Glutamatergic neuron (in vitro differentiated cells): Measurements from ENCODE around the gene SIRT7. TPM values are rescaled to one million over a fixed set of nuclear protein-coding genes. Genes with fewer than 3 reads are reported as not detected.
A peak's percentile ranks its signal among the peaks of the same experiment; 100 is the strongest.

ENCODE experiments used
- DNase-seq: peaks from one replicate; pipeline ENCODE4 v3.0.0; 2022
- H3K27ac Mint-ChIP-seq: one replicate; pipeline ENCODE4 v1.8.0; 2020; ENCODE audit warnings: mild to moderate bottlenecking, mixed read lengths, inconsistent platforms; ENCODE audit not compliant: unreplicated experiment
- H3K27me3 Mint-ChIP-seq: one replicate; pipeline ENCODE4 v1.8.0; 2020; ENCODE audit warnings: mild to moderate bottlenecking, moderate library complexity, mixed read lengths, inconsistent platforms; ENCODE audit not compliant: unreplicated experiment
- H3K36me3 Mint-ChIP-seq: one replicate; pipeline ENCODE4 v1.8.0; 2020; ENCODE audit warnings: mild to moderate bottlenecking, mixed read lengths, inconsistent platforms; ENCODE audit not compliant: unreplicated experiment
- H3K4me1 Mint-ChIP-seq: one replicate; pipeline ENCODE4 v1.8.0; 2020; ENCODE audit warnings: mild to moderate bottlenecking, low read depth, mixed read lengths, inconsistent platforms; ENCODE audit not compliant: unreplicated experiment
- H3K4me3 Mint-ChIP-seq: one replicate; pipeline ENCODE4 v1.8.0; 2020; ENCODE audit warnings: mild to moderate bottlenecking, mixed read lengths, inconsistent platforms; ENCODE audit not compliant: unreplicated experiment
- H3K9me3 Mint-ChIP-seq: one replicate; pipeline ENCODE4 v1.8.0; 2020; ENCODE audit warnings: mild to moderate bottlenecking, moderate library complexity, mixed read lengths, inconsistent platforms; ENCODE audit not compliant: unreplicated experiment
- CTCF ChIP-seq: fragments of 200-600 bp; sonication (generic); IDR thresholded peaks from one replicate; pipeline ENCODE4 v1.5.0; 2021; ENCODE audit not compliant: partially characterized antibody, unreplicated experiment
- total RNA-seq: library from RNA; stranded (reverse); fragmentation: NEBNext Ultra II Directional; extraction: Animal tissue kit (Norgen Biotek cat#: 25700); gene quantifications from one replicate; pipeline ENCODE4 v1.2.1, GENCODE V29; 2021; ENCODE audit not compliant: unreplicated experiment

The SIRT7 gene
- total RNA-seq, 1 donor from 2014 or later, result 38.7 TPM

- H3K4me3 Mint-ChIP-seq, result no peak overlapping the region
- peaks cover 4% of the 10 kb centered on the region for H3K27me3 Mint-ChIP-seq
- DNase-seq, result no peak
- H3K27ac Mint-ChIP-seq, result no peak overlapping the region
- no peak for TF ChIP-seq CTCF
- H3K4me1 Mint-ChIP-seq, result no peaks in the 10 kb centered on the region
- H3K9me3 Mint-ChIP-seq, result peaks cover 2% of the 10 kb centered on the region
- H3K36me3 Mint-ChIP-seq, result no peaks in the 10 kb centered on the region
Measured at GRCh38 chr17:81884520-81884919, 33.5 kb downstream of the SIRT7 start.

- no peak overlapping the region for H3K27ac Mint-ChIP-seq
- H3K4me3 Mint-ChIP-seq, result no peak overlapping the region
- peaks cover 1% of the 10 kb centered on the region for H3K9me3 Mint-ChIP-seq
- no peak for DNase-seq
- no peak for TF ChIP-seq CTCF
- H3K4me1 Mint-ChIP-seq, result no peaks in the 10 kb centered on the region
- H3K27me3 Mint-ChIP-seq, result peaks cover 2% of the 10 kb centered on the region
- no peaks in the 10 kb centered on the region for H3K36me3 Mint-ChIP-seq
Measured at GRCh38 chr17:81879121-81879520, 38.9 kb downstream of the SIRT7 start.

GRCh38 chr17:81878294-81878693, 39.7 kb downstream of the SIRT7 start:
- no peaks in the 10 kb centered on the region for H3K36me3 Mint-ChIP-seq
- H3K4me1 Mint-ChIP-seq, result no peaks in the 10 kb centered on the region
- DNase-seq, result no peak
- H3K4me3 Mint-ChIP-seq, result no peak overlapping the region
- no peak overlapping the region for H3K27ac Mint-ChIP-seq
- peaks cover 2% of the 10 kb centered on the region for H3K27me3 Mint-ChIP-seq
- TF ChIP-seq CTCF, result no peak
- peaks cover 1% of the 10 kb centered on the region for H3K9me3 Mint-ChIP-seq

GRCh38 chr17:81877569-81877968, 40.4 kb downstream of the SIRT7 start:
- Mint-ChIP-seq H3K9me3 (peaks cover 1% of the 10 kb centered on the region), H3K27ac (no peak overlapping the region), H3K27me3 (peaks cover 3% of the 10 kb centered on the region), H3K36me3 (no peaks in the 10 kb centered on the region), H3K4me3 (no peak overlapping the region), H3K4me1 (no peaks in the 10 kb centered on the region)
- DNase-seq, result no peak
- no peak for TF ChIP-seq CTCF

GRCh38 chr17:81871387-81872230, 46.4 kb downstream of the SIRT7 start:
- no peak for TF ChIP-seq CTCF
- Mint-ChIP-seq H3K36me3 (no peaks in the 10 kb centered on the region), H3K27ac (peak overlapping the region; percentile 84), H3K27me3 (peaks cover 1% of the 10 kb centered on the region), H3K4me1 (peaks cover 3% of the 10 kb centered on the region), H3K4me3 (peak overlapping the region; percentile 83), H3K9me3 (peaks cover 7% of the 10 kb centered on the region)
- DNase-seq, result peak; percentile 95
